G401 (cell line): ENCODE measurements around the gene NANOS1. TPM values are rescaled to one million over a fixed set of nuclear protein-coding genes. Genes with fewer than 3 reads are reported as not detected.

ENCODE experiments used
- DNase-seq: peaks from one replicate; pipeline ENCODE4 v3.0.0-alpha.2; 2015; ENCODE audit warnings: low spot score
- in situ Hi-C: cut with HindIII; loops from 2 replicates; pipeline ENCODE4 v1.10.0; 2016; ENCODE audit warnings: low sequenced_read_pairs, mixed read lengths
- total RNA-seq: library from RNA; depleted of rRNA; stranded (reverse); fragments of >200 nt; shearing (Covaris generic); gene quantifications from 2 replicates; pipeline ENCODE4 v1.2.3, GENCODE V29; 2014; rRNA removed

NANOS1 gene
- total RNA-seq, 1 experiment from 2014 or later = 1.2 TPM

DNA sequence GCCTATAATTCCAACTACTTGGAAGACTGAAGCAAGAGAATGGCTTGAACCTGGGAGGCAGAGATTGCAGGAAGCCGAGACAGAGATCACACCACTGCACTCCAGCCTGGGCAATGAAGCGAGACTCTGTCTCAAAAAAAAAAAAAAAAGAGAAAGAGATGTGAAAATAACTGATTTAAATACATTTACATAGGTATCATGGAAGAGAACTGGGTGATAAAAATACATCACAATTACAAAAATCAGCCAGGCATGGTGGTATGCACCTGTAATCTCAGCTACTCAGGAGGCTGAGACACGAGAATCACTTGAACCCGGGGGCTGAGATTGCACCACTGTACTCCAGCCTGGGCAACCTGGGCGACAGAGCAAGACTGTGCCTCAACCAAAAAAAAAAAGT, 19.8 kb downstream of the NANOS1 start:
- in situ Hi-C loops = no loop called here
- no peak for DNase-seq

DNA sequence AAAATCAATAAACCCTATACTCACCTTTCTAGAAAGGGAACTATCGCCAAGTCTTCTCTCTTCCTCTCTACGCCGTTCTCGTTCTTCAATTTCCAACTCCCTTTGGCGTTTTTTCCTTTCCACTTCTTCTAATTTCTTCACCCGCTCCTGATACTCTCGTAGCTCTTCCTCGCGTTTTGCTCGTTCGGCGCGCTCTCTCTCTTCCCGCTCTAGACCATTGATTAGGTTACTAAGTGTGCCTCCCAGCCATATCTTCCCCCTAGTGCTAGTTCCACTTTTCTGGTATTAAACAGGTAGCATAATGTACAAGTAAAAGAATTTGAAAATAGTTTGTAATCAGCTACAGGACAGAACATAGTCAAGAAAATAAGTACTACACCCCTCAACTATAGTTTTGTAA, 20.3 kb downstream of the NANOS1 start:
- no peak for DNase-seq
- in situ Hi-C loops = no loop called here

DNA sequence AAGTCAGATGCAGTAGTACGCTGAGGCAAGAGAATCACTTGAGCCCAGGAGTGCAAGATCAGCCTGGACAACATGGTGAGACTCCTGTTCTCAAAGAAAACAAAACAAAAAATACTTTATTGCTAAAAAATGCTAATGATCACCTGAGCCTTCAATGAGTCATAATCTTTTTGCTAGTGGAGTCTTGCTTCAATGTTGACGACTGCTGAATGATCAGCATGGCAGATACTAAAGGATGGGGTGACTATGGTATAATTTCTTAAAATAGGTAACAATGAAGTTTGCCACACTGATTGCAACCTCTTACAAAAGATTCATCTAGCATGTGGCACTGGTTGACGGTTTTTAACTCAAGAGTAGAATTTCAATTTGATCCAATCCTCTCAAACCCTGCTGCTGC, 22.3 kb downstream of the NANOS1 start:
- in situ Hi-C loops = no loop called here
- DNase-seq = no peak

- in situ Hi-C loops = no loop called here
- DNase-seq = no peak
These were observed 26.0 kb downstream of the NANOS1 start for GRCh38 chr10:119055472-119055871.

DNA sequence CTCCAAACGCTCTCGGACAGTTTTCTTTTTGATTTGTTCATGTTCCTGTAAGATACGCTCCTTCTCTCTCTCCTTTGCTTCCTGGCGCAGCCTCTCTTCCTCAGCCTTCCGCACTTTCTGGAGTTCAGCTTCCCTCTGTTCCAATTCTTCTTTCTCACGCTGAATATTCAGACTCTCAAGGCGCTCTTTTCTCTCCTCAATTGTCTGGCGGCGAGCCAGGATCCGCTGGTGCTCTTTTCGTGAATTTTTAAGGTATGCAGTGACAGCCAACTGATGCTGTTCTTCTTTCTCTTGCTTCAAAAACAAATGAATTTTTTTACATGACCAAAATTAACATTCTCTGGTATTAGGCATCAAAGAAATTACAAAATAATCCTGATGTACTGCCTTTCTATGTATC, 28.5 kb downstream of the NANOS1 start:
- no peak for DNase-seq
- in situ Hi-C loops = no loop called here

DNA sequence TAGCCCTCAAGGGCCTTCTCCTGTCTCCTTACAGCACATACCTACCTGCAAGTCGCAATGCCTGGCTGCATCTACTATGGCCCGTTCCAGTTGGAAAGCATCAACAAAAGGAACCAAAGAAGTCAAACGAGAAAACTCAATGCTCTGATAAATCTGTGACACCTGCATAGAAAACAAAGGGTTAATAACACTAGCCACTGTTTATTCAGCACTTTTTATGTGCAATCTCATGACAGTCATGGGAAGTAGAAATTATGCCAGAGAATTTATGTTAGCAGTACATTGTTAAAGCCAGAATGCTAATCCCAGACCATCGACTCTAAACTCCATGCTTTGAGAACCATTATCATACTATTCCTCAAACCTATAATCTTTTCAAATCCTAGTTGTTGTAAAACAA, 30.0 kb downstream of the NANOS1 start:
- in situ Hi-C loops = no loop called here
- no peak for DNase-seq

- in situ Hi-C loops = no loop called here
- DNase-seq = no peak
These were observed 30.6 kb downstream of the NANOS1 start for GRCh38 chr10:119060107-119060506.

- DNase-seq = no peak
- in situ Hi-C loops = no loop called here
These were observed 31.8 kb downstream of the NANOS1 start for GRCh38 chr10:119061352-119061751.

DNA sequence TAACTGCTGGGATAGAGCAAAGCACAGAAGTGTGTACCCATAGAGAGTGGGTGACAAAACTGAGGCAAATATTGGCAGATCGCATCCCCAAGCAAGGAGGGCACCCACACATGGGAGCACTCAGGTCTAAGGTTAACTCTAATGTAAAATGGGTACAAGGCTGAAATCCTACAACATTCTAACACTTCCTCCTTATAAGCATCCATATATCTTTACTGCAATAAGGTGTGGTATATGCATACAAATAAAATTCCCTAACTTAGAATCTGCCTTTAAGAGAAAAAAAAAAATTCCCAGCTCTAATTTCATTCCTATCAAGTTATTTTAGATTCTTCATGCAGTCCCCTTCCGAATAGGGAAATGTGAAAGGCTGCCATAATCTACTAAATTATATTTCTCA, 32.4 kb downstream of the NANOS1 start:
- DNase-seq = no peak
- in situ Hi-C loops = no loop called here

GRCh38 chr10:119070395-119071165, 41.1 kb downstream of the NANOS1 start:
- in situ Hi-C loops = no loop called here
- no peak for DNase-seq

GRCh38 chr10:119073584-119073983, 44.1 kb downstream of the NANOS1 start:
- no peak for DNase-seq
- in situ Hi-C loops = no loop called here

GRCh38 chr10:119078422-119079179, 49.1 kb downstream of the NANOS1 start:
- in situ Hi-C loops = no loop called here
- no peak for DNase-seq

- in situ Hi-C loops = no loop called here
- peak; percentile 52 for DNase-seq
These were observed 50.3 kb downstream of the NANOS1 start for GRCh38 chr10:119079599-119080520.

GRCh38 chr10:119080521-119081259, 51.2 kb downstream of the NANOS1 start, which contains the start of gene EIF3A:
TSS of gene EIF3A (minus strand) at chr10:119080817. CDS start at chr10:119080676, 141 bp downstream.
- DNase-seq = peak; percentile 88
- in situ Hi-C loops = no loop called here

Other genes with a start within 250 kb of the NANOS1 start
- gene EIF3A, start 51.1 kb downstream of the NANOS1 start, total RNA-seq = 35.0 and 60.2 TPM in 2 replicates
- 33.3 and 36.4 TPM in 2 replicates for gene DENND10, start 74.4 kb downstream of the NANOS1 start, total RNA-seq
- 33.3 and 49.4 TPM in 2 replicates for gene SFXN4, start 136.0 kb downstream of the NANOS1 start, total RNA-seq
- gene PRDX3, start 149.1 kb downstream of the NANOS1 start, total RNA-seq = 402 and 417 TPM in 2 replicates
- 5.0 and 5.8 TPM in 2 replicates for gene GRK5, start 177.9 kb downstream of the NANOS1 start, total RNA-seq